ENCODE data around the gene TMEM266.

TMEM266 gene

GRCh38 chr15:76163457-76164295 lies 103.9 kb downstream of the TMEM266 start:
- Histone ChIP-seq H3K27me3 (ENCODE audit: insufficient read depth, low read length) (no peaks in the 10 kb centered on the region), H3K36me3 (ENCODE audit: insufficient read depth, low read length) (no peaks in the 10 kb centered on the region), H3K9ac (ENCODE audit: low read depth, low read length) (no peak overlapping the region), H3K4me1 (ENCODE audit: insufficient read depth, low read length) (peaks cover 5% of the 10 kb centered on the region; the same call in 1 of the 2 replicates), H3K9me3 (ENCODE audit: insufficient read depth, low read depth, low read length) (no peaks in the 10 kb centered on the region), H3K27ac (ENCODE audit: low read depth, low read length) (no peak overlapping the region), H3K4me3 (ENCODE audit: low read length) (no peak overlapping the region)
- 85% methylated on average over 21 of the region's 21 CpGs for WGBS

GRCh38 chr15:76164602-76165001 lies 104.8 kb downstream of the TMEM266 start:
- Histone ChIP-seq H3K9ac (ENCODE audit: low read depth, low read length) (no peak overlapping the region), H3K4me3 (ENCODE audit: low read length) (no peak overlapping the region), H3K36me3 (ENCODE audit: insufficient read depth, low read length) (no peaks in the 10 kb centered on the region), H3K27ac (ENCODE audit: low read depth, low read length) (no peak overlapping the region), H3K27me3 (ENCODE audit: insufficient read depth, low read length) (no peaks in the 10 kb centered on the region), H3K4me1 (ENCODE audit: insufficient read depth, low read length) (peaks cover 8% of the 10 kb centered on the region; the same call in 1 of the 2 replicates), H3K9me3 (ENCODE audit: insufficient read depth, low read depth, low read length) (no peaks in the 10 kb centered on the region)
- 95% methylated on average over 8 of the region's 8 CpGs for WGBS

GRCh38 chr15:76165951-76166350 lies 106.2 kb downstream of the TMEM266 start:
- Histone ChIP-seq H3K27ac (ENCODE audit: low read depth, low read length) (no peak overlapping the region), H3K27me3 (ENCODE audit: insufficient read depth, low read length) (no peaks in the 10 kb centered on the region), H3K4me1 (ENCODE audit: insufficient read depth, low read length) (peaks cover 8% of the 10 kb centered on the region; the same call in 1 of the 2 replicates), H3K36me3 (ENCODE audit: insufficient read depth, low read length) (no peaks in the 10 kb centered on the region), H3K4me3 (ENCODE audit: low read length) (no peak overlapping the region), H3K9me3 (ENCODE audit: insufficient read depth, low read depth, low read length) (no peaks in the 10 kb centered on the region), H3K9ac (ENCODE audit: low read depth, low read length) (no peak overlapping the region)
- WGBS, result 93% methylated on average over 15 of the region's 15 CpGs

DNA sequence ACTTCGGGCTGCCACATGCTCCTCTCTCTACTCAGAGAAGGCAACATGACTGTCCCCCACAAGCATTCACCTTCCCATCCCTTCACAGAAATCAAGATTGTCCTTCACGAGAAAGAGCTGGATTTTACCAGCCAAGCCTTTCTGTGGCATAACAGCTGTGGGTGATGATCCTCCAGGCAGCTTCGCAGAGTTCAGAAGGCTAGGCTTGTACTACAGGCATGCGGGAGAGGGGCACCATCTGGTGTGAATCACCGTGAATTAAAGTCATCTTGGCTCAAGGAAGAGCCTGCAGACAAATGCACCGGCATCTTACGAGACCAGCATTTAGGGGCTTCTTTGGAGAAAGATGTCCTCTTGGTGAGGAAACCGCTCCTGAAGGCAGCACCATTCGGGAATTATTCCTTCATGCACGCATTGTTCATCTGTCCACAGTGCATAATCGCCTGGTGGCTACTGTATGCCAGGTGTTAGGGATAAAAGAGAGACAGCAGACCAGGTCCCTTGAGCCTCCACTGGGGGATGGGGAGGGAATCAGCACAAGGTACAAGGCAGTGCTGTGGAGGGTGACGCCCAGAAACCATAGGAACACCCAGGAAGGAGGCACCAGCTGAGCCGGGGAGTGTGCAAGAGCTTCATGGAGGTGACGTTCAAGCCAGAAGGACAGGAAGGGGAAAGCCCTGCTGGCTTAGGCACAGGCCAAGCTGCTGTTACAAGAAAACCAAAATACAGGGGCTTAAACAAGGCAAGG lies 108.6 kb downstream of the TMEM266 start:
- Histone ChIP-seq H3K4me3 (ENCODE audit: low read length) (no peak overlapping the region), H3K27me3 (ENCODE audit: insufficient read depth, low read length) (no peaks in the 10 kb centered on the region), H3K27ac (ENCODE audit: low read depth, low read length) (no peak overlapping the region), H3K4me1 (ENCODE audit: insufficient read depth, low read length) (peaks cover 5% of the 10 kb centered on the region; the same call in 1 of the 2 replicates), H3K36me3 (ENCODE audit: insufficient read depth, low read length) (no peaks in the 10 kb centered on the region), H3K9me3 (ENCODE audit: insufficient read depth, low read depth, low read length) (no peaks in the 10 kb centered on the region), H3K9ac (ENCODE audit: low read depth, low read length) (no peak overlapping the region)
- 94% methylated on average over 14 of the region's 14 CpGs for WGBS

DNA sequence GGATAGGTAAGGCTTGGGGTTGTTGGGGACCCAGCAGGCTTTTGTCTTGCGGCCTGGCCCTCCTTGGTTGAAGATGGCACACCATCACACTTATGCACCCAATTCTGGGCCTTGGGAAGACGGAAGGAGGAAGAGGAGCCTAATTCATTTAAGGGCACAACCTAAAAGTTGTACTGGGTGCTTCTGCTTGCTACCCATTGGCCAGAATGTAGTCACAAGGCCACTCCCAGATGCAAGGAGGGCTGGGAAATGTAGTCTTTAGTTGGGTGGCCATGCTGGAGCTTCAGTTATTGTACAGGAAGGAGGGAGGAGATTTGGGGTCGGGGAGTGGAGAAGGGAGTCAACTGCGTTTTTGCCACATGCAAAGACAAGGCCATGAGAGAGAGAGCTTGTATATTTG lies 109.2 kb downstream of the TMEM266 start:
- H3K27ac ChIP-seq (ENCODE audit: low read depth, low read length), result no peak overlapping the region
- no peak overlapping the region for H3K9ac ChIP-seq (ENCODE audit: low read depth, low read length)
- H3K36me3 ChIP-seq (ENCODE audit: insufficient read depth, low read length), result no peaks in the 10 kb centered on the region
- H3K4me3 ChIP-seq (ENCODE audit: low read length), result no peak overlapping the region
- no peaks in the 10 kb centered on the region for H3K9me3 ChIP-seq (ENCODE audit: insufficient read depth, low read depth, low read length)
- H3K4me1 ChIP-seq (ENCODE audit: insufficient read depth, low read length), result peaks cover 3% of the 10 kb centered on the region; the same call in 1 of the 2 replicates
- no peaks in the 10 kb centered on the region for H3K27me3 ChIP-seq (ENCODE audit: insufficient read depth, low read length)
- 70% methylated on average over 4 of the region's 4 CpGs for WGBS

- no peaks in the 10 kb centered on the region for H3K9me3 ChIP-seq (ENCODE audit: insufficient read depth, low read depth, low read length)
- WGBS, result 90% methylated on average over 16 of the region's 16 CpGs
- H3K9ac ChIP-seq (ENCODE audit: low read depth, low read length), result no peak overlapping the region
- H3K4me1 ChIP-seq (ENCODE audit: insufficient read depth, low read length), result peaks cover 3% of the 10 kb centered on the region; the same call in 1 of the 2 replicates
- H3K36me3 ChIP-seq (ENCODE audit: insufficient read depth, low read length), result no peaks in the 10 kb centered on the region
- no peak overlapping the region for H3K27ac ChIP-seq (ENCODE audit: low read depth, low read length)
- H3K27me3 ChIP-seq (ENCODE audit: insufficient read depth, low read length), result no peaks in the 10 kb centered on the region
- no peak overlapping the region for H3K4me3 ChIP-seq (ENCODE audit: low read length)
Observed at GRCh38 chr15:76169911-76170800, 110.4 kb downstream of the TMEM266 start.

DNA sequence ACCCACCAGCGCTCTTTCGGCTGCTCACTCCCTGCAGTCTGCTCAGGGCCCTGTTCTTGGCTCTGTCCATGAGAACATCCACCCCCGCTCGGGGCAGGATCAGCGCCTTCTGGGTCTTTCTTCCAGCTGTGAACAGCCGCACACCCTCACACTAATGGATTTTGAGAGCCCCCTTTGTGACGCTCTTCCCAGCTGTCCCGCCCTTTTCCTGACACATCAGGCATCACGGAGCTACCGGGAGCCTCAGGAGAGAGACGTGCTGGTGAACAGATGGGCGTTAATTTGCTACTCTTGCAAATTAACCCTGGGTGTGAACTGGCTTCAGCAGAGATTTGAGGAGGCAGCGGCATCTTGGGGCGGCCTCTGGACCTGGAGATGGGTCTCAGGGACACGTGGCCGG lies 113.0 kb downstream of the TMEM266 start:
- no peak overlapping the region for H3K27ac ChIP-seq (ENCODE audit: low read depth, low read length)
- H3K4me1 ChIP-seq (ENCODE audit: insufficient read depth, low read length), result peaks cover 3% of the 10 kb centered on the region; the same call in 1 of the 2 replicates
- 85% methylated on average over 16 of the region's 16 CpGs for WGBS
- H3K36me3 ChIP-seq (ENCODE audit: insufficient read depth, low read length), result no peaks in the 10 kb centered on the region
- no peak overlapping the region for H3K9ac ChIP-seq (ENCODE audit: low read depth, low read length)
- no peaks in the 10 kb centered on the region; the same call in 1 of the 2 replicates for H3K27me3 ChIP-seq (ENCODE audit: insufficient read depth, low read length)
- no peak overlapping the region for H3K4me3 ChIP-seq (ENCODE audit: low read length)
- no peaks in the 10 kb centered on the region for H3K9me3 ChIP-seq (ENCODE audit: insufficient read depth, low read depth, low read length)

GRCh38 chr15:76173317-76173834 lies 113.6 kb downstream of the TMEM266 start:
- Histone ChIP-seq H3K4me1 (ENCODE audit: insufficient read depth, low read length) (peaks cover 3% of the 10 kb centered on the region; the same call in 1 of the 2 replicates), H3K9ac (ENCODE audit: low read depth, low read length) (no peak overlapping the region), H3K36me3 (ENCODE audit: insufficient read depth, low read length) (no peaks in the 10 kb centered on the region), H3K4me3 (ENCODE audit: low read length) (no peak overlapping the region), H3K27ac (ENCODE audit: low read depth, low read length) (no peak overlapping the region), H3K27me3 (ENCODE audit: insufficient read depth, low read length) (no peaks in the 10 kb centered on the region; the same call in 1 of the 2 replicates), H3K9me3 (ENCODE audit: insufficient read depth, low read depth, low read length) (no peaks in the 10 kb centered on the region)
- WGBS, result 96% methylated on average over 8 of the region's 8 CpGs

DNA sequence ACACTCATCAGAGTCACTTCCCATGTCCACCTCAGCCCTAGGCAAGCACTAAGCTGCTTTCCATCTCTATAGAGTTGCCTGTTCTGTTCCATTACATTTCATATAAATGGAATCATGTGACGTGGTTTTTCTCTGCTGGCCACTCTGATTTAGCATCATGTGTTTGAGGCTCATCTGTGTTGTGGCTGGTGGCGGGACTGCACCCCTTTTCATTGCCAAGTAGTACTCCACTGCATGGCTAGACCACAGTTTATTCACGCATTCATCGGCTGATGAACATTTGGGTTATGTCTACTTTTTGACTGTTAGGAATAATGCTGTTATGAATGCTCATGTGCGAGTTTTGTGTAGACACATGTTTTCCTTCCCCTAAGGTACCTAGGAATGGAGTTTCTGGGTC lies 114.9 kb downstream of the TMEM266 start:
- Histone ChIP-seq H3K9me3 (ENCODE audit: insufficient read depth, low read depth, low read length) (no peaks in the 10 kb centered on the region), H3K4me1 (ENCODE audit: insufficient read depth, low read length) (no peaks in the 10 kb centered on the region)
- 97% methylated on average over 5 of the region's 5 CpGs for WGBS

GRCh38 chr15:76175442-76175841 lies 115.7 kb downstream of the TMEM266 start:
- Histone ChIP-seq H3K36me3 (ENCODE audit: insufficient read depth, low read length) (no peaks in the 10 kb centered on the region), H3K9ac (ENCODE audit: low read depth, low read length) (no peak overlapping the region), H3K4me3 (ENCODE audit: low read length) (no peak overlapping the region), H3K27ac (ENCODE audit: low read depth, low read length) (no peak overlapping the region), H3K9me3 (ENCODE audit: insufficient read depth, low read depth, low read length) (no peaks in the 10 kb centered on the region), H3K27me3 (ENCODE audit: insufficient read depth, low read length) (no peaks in the 10 kb centered on the region; the same call in 1 of the 2 replicates), H3K4me1 (ENCODE audit: insufficient read depth, low read length) (no peaks in the 10 kb centered on the region)
- 96% methylated on average over 8 of the region's 8 CpGs for WGBS

More for the DNA sequence above, 114.9 kb downstream of the TMEM266 start:
- Histone ChIP-seq H3K27ac (ENCODE audit: low read depth, low read length) (no peak overlapping the region), H3K9ac (ENCODE audit: low read depth, low read length) (no peak overlapping the region), H3K36me3 (ENCODE audit: insufficient read depth, low read length) (no peaks in the 10 kb centered on the region), H3K4me3 (ENCODE audit: low read length) (no peak overlapping the region), H3K27me3 (ENCODE audit: insufficient read depth, low read length) (no peaks in the 10 kb centered on the region; the same call in 1 of the 2 replicates)
